ENCODE data around the gene NBPF3. TPM values are rescaled to one million over a fixed set of nuclear protein-coding genes. Genes with fewer than 3 reads are reported as not detected.

Gene NBPF3
- total RNA-seq, 2 experiments from 2014 or later, result 8.2 to 8.5 TPM

GRCh38 chr1:21511579-21512522 is 71.9 kb downstream of the NBPF3 start:
- Mint-ChIP-seq H3K4me3 (no peak overlapping the region), H3K36me3 (ENCODE audit: low read depth) (no peaks in the 10 kb centered on the region), H3K27ac (no peak overlapping the region), H3K4me1 (ENCODE audit: low read depth) (peaks cover 19% of the 10 kb centered on the region), H3K9me3 (no peaks in the 10 kb centered on the region), H3K27me3 (peaks cover 49% of the 10 kb centered on the region)
- DNase-seq (no peak), ATAC-seq (ENCODE audit: poor library complexity) (no peak)
- Histone ChIP-seq H3K4me3 (ENCODE audit: low read length) (no peak overlapping the region), H3K27ac (ENCODE audit: low read depth in 1 of 2, low read length in 2 of 2) (no peak overlapping the region), H3K4me1 (ENCODE audit: insufficient read depth, low read length) (peaks cover 11% of the 10 kb centered on the region), H3K27me3 (ENCODE audit: control insufficient read depth in 1 of 2, insufficient read depth in 2 of 2, low read length in 2 of 2) (peaks cover 34 to 40% of the 10 kb centered on the region in 2 experiments), H3K9me3 (ENCODE audit: control insufficient read depth in 1 of 2, insufficient read depth in 1 of 2, low read length in 2 of 2) (peaks cover 0 to 14% of the 10 kb centered on the region in 2 experiments), H3K36me3 (ENCODE audit: insufficient read depth, low read length) (no peaks in the 10 kb centered on the region)
- TF ChIP-seq CTCF (IDR thresholded peaks at IDR 0.05), result no peak
- ChIA-PET CTCF (no interaction called here), POLR2A (no interaction called here)
- intact Hi-C loops (cut with DNase I, micrococcal nuclease), result no loop called here

GRCh38 chr1:21514245-21514644 is 74.3 kb downstream of the NBPF3 start:
- Mint-ChIP-seq H3K36me3 (ENCODE audit: low read depth) (no peaks in the 10 kb centered on the region), H3K9me3 (no peaks in the 10 kb centered on the region), H3K4me1 (ENCODE audit: low read depth) (peaks cover 4% of the 10 kb centered on the region), H3K27me3 (peaks cover 29% of the 10 kb centered on the region), H3K27ac (no peak overlapping the region), H3K4me3 (no peak overlapping the region)
- Histone ChIP-seq H3K4me1 (ENCODE audit: insufficient read depth, low read length) (peaks cover 4% of the 10 kb centered on the region), H3K27me3 (ENCODE audit: control insufficient read depth in 1 of 2, insufficient read depth in 2 of 2, low read length in 2 of 2) (peaks cover 17 to 20% of the 10 kb centered on the region in 2 experiments), H3K27ac (ENCODE audit: low read depth in 1 of 2, low read length in 2 of 2) (no peak overlapping the region), H3K36me3 (ENCODE audit: insufficient read depth, low read length) (no peaks in the 10 kb centered on the region), H3K4me3 (ENCODE audit: low read length) (no peak overlapping the region), H3K9me3 (ENCODE audit: control insufficient read depth in 1 of 2, insufficient read depth in 1 of 2, low read length in 2 of 2) (peaks cover 0 to 5% of the 10 kb centered on the region in 2 experiments)
- intact Hi-C loops (cut with DNase I, micrococcal nuclease), result no loop called here
- ATAC-seq (ENCODE audit: poor library complexity) (no peak), DNase-seq (no peak)
- TF ChIP-seq CTCF (IDR thresholded peaks at IDR 0.05), result no peak
- ChIA-PET POLR2A (no interaction called here), CTCF (no interaction called here)

GRCh38 chr1:21517161-21517589 is 77.2 kb downstream of the NBPF3 start:
- no peak for TF ChIP-seq CTCF (IDR thresholded peaks at IDR 0.05)
- ChIA-PET CTCF (interaction anchor here (0.6 kb wide), 1 partner anchor 180 kb away, joined by 3 read pairs; no protein-coding TSS in a partner anchor), POLR2A (interaction anchor here (0.6 kb wide), 1 partner anchor 149 kb away, joined by 4 read pairs; no protein-coding TSS in a partner anchor)
- H3K4me1 ChIP-seq (ENCODE audit: insufficient read depth, low read length), result no peaks in the 10 kb centered on the region
- ATAC-seq (ENCODE audit: poor library complexity) (no peak), DNase-seq (no peak)
- no peaks in the 10 kb centered on the region for H3K36me3 Mint-ChIP-seq (ENCODE audit: low read depth)
- no peak overlapping the region for H3K27ac ChIP-seq (ENCODE audit: low read depth in 1 of 2, low read length in 2 of 2)
- intact Hi-C loops (cut with DNase I, micrococcal nuclease), result no loop called here
- H3K27me3 Mint-ChIP-seq, result peaks cover 7% of the 10 kb centered on the region
- H3K27ac Mint-ChIP-seq, result no peak overlapping the region
- H3K27me3 ChIP-seq (ENCODE audit: control insufficient read depth in 1 of 2, insufficient read depth in 2 of 2, low read length in 2 of 2), result peaks cover 0 to 3% of the 10 kb centered on the region in 2 experiments
- no peaks in the 10 kb centered on the region for H3K9me3 Mint-ChIP-seq
- H3K9me3 ChIP-seq (ENCODE audit: control insufficient read depth in 1 of 2, insufficient read depth in 1 of 2, low read length in 2 of 2), result no peaks in the 10 kb centered on the region
- H3K4me3 Mint-ChIP-seq, result no peak overlapping the region
- H3K36me3 ChIP-seq (ENCODE audit: insufficient read depth, low read length), result no peaks in the 10 kb centered on the region
- H3K4me3 ChIP-seq (ENCODE audit: low read length), result no peak overlapping the region
- H3K4me1 Mint-ChIP-seq (ENCODE audit: low read depth), result no peaks in the 10 kb centered on the region

All from CD4-positive, alpha-beta T cell (primary cell).